Subcutaneous abdominal adipose tissue (tissue), 5 donors: ENCODE results near the gene GBX2.

Source experiments
- H3K27ac ChIP-seq: one replicate; pipeline ENCODE4 v1.7.0; 2013; ENCODE audit warnings: low read depth, mild to moderate bottlenecking, inconsistent platforms, low read length, moderate library complexity
- H3K27me3 ChIP-seq, 5 donors: one replicate each; pipeline ENCODE4 v1.7.0; 2013; ENCODE audit warnings: low read length in 5 of 5, inconsistent platforms in 1 of 5; ENCODE audit not compliant: control insufficient read depth in 5 of 5, insufficient read depth in 4 of 5
- H3K36me3 ChIP-seq, 5 donors: one replicate each; pipeline ENCODE4 v1.7.0; 2013; ENCODE audit warnings: low read length in 5 of 5; ENCODE audit not compliant: control insufficient read depth in 5 of 5, insufficient read depth in 5 of 5
- H3K4me1 ChIP-seq, 5 donors: one replicate each; pipeline ENCODE4 v1.7.0; 2013; ENCODE audit warnings: low read length in 5 of 5, mild to moderate bottlenecking in 3 of 5, moderate library complexity in 1 of 5; ENCODE audit not compliant: control insufficient read depth in 5 of 5, insufficient read depth in 5 of 5
- H3K4me3 ChIP-seq, 5 donors: one replicate each; pipeline ENCODE4 v1.7.0; 2013; ENCODE audit warnings: low read length in 5 of 5, low read depth in 1 of 5
- H3K9ac ChIP-seq, 5 donors: one replicate each; pipeline ENCODE4 v1.7.0; 2013; ENCODE audit warnings: low read length in 5 of 5, mild to moderate bottlenecking in 4 of 5, moderate library complexity in 3 of 5
- H3K9me3 ChIP-seq, 5 donors: one replicate each; pipeline ENCODE4 v1.7.0; 2013; ENCODE audit warnings: low read length in 5 of 5; ENCODE audit not compliant: control insufficient read depth in 5 of 5
- donor health status: healthy.
- donor health status: healthy.
- donor health status: healthy.
- donor health status: healthy.
- donor health status: healthy.

GBX2 gene

DNA sequence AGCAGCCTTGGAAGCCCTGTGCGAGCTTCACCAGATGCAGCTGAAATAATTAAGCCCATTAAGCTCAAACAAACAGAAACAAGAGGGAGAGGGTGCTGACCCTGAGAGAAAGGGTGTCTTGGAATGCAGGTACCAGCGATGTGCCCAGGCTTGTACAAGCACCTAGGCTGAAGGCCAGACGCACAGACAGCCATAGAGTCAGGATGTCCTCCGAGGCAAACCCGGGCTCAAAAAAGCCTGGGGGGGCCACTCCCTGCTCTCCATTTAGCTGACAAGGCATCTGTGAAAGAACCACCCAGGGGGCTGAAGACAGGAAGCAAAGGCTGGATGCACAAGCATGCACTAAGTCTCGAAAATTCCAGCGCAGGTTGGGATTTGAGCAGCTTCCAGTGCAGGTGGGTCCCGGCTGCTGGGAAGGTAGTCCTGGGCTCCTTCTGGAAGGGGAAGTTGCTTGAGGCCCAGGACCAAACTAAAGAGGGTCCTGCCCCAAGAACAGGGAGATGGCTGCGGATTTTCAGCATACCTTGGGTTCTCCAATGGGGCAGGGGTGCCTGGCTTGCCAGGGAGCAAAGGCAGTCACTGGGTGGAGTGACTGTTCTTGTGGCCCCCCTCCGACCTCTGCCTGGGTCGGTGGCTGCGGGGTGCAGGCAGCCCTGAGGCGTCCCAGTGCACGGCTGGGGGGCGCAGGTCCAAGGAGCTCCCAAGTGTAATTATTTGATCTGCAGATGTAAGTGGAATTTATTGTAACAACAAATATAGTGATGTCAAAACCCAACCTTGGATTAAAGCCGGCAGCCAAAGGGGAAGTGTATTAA is 5.9 kb downstream of the GBX2 start:
- Histone ChIP-seq H3K9me3 (no peaks in the 10 kb centered on the region), H3K27me3 (peaks cover 76 to 91% (median 83%) of the 10 kb centered on the region in 5 donors), H3K4me1 (peaks cover 0 to 40% (median 33%) of the 10 kb centered on the region in 5 donors), H3K9ac (no peak overlapping the region), H3K4me3 (no peak overlapping the region), H3K36me3 (no peaks in the 10 kb centered on the region), H3K27ac (no peak overlapping the region)

DNA sequence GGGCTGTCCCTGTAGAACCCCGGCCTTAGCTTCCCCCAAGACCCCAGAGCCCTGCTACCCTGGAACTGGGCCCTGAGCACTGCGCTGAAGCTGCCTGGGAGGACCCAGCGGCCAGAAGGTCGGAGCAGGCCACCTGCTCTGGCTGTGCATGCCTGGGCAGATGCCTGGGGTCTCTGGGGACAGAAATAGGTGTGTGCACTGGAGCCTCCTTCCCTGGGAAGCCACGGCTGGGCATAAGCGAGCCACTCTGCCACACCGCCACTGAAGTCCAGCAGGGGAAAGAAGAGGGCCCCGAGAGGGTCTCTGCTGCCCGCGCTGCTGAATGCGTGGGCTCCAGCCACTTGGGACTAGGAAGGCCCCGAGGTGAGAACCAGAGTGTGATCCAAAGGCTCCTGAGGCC is 6.7 kb downstream of the GBX2 start:
- no peaks in the 10 kb centered on the region for H3K36me3 ChIP-seq
- H3K27me3 ChIP-seq = peaks cover 70 to 86% (median 80%) of the 10 kb centered on the region in 5 donors
- H3K4me3 ChIP-seq = no peak overlapping the region
- H3K27ac ChIP-seq = no peak overlapping the region
- no peak overlapping the region for H3K9ac ChIP-seq
- H3K4me1 ChIP-seq = peaks cover 0 to 33% (median 26%) of the 10 kb centered on the region in 5 donors
- H3K9me3 ChIP-seq = no peaks in the 10 kb centered on the region

DNA sequence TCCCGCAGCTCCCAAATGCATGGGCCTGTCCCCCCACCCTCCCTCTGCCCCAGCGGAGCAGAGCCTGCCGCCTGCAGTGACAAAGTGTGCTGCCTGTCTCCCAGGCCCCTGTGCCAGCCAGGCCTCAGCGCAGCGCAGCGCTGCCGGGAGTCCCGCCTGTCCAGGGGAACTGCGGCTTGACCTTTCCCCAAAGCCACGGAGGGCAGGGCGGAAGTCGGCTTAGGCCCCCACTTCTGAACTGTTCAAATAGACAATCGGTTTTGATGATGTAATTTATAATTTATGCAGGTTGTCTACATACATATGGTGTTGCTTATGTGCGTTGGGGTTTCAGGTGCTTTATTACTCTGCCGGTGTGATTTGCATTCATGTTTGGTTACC is 7.1 kb downstream of the GBX2 start:
- Histone ChIP-seq H3K9ac (no peak overlapping the region), H3K27me3 (peaks cover 67 to 84% (median 78%) of the 10 kb centered on the region in 5 donors), H3K27ac (no peak overlapping the region), H3K4me3 (no peak overlapping the region), H3K36me3 (no peaks in the 10 kb centered on the region), H3K9me3 (no peaks in the 10 kb centered on the region), H3K4me1 (peaks cover 0 to 29% (median 22%) of the 10 kb centered on the region in 5 donors)

- Histone ChIP-seq H3K9me3 (no peaks in the 10 kb centered on the region), H3K4me3 (no peak overlapping the region), H3K27ac (no peak overlapping the region), H3K27me3 (peaks cover 62 to 78% (median 73%) of the 10 kb centered on the region in 5 donors), H3K4me1 (peaks cover 0 to 25% (median 20%) of the 10 kb centered on the region in 5 donors), H3K9ac (no peak overlapping the region), H3K36me3 (no peaks in the 10 kb centered on the region)
Observed at GRCh38 chr2:236160366-236161081, 7.7 kb downstream of the GBX2 start.

DNA sequence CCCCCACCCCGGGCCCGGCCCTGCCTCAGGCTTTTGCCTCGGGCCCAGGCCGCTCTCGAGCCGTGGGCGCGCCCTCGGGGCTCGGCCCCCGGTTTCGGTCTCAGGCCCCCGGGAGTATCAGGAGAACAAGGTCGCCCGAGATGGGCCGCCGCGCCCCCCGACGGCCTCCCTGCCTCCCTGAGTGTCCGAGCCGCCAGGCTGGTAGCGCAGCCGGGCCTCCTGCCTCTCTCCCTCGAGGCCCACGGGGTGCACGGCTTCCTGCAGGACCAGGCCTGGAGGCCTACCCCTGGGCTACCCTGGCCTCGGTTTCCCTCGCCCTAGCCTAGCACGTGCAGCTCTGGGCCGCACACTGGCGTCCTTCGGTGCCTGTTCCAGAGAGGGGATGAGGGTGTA is 8.4 kb downstream of the GBX2 start:
- no peak overlapping the region for H3K27ac ChIP-seq
- peaks cover 0 to 24% (median 18%) of the 10 kb centered on the region in 5 donors for H3K4me1 ChIP-seq
- no peaks in the 10 kb centered on the region for H3K36me3 ChIP-seq
- H3K9me3 ChIP-seq = no peaks in the 10 kb centered on the region
- H3K4me3 ChIP-seq = no peak overlapping the region
- H3K9ac ChIP-seq = no peak overlapping the region
- peaks cover 55 to 71% (median 66%) of the 10 kb centered on the region in 5 donors for H3K27me3 ChIP-seq

GRCh38 chr2:236158969-236159777 is 9.0 kb downstream of the GBX2 start:
- no peak overlapping the region for H3K4me3 ChIP-seq

DNA sequence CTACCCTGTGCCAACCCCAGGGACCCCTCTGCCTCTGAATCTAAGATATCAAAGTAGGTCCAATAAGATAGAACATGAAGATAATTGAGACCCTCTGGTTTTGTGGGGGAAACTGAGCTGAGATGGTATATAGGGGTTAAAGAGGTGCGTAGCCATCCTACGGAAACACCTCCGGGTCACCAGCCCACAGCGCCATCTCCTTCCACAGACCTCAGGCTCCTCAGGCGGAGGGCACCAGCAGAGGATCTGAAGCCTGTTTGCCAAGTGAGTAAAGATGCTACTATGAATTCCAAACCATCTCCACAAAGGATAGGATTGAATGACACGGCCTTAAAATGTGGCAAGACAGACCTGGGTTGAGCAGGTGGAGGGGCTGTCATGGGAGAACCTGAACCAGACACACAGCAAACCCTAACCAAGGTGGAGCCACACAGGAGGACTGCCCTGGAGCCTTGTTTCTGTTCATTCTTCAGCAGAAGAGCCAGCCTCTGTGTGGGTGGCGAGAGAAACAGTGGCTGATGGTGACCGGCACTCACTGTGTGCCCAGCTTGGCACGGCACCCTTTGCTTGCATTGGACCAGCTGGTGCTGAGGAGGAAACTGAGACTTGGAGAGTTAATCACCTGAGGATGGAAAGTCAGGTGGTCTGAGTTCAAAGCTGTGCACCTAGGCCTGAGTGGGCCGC is 10.2 kb downstream of the GBX2 start:
- H3K4me1 ChIP-seq = peaks cover 0 to 6% (median 1%) of the 10 kb centered on the region in 5 donors
- no peak overlapping the region for H3K27ac ChIP-seq
- peaks cover 40 to 53% (median 48%) of the 10 kb centered on the region in 5 donors for H3K27me3 ChIP-seq
- H3K9ac ChIP-seq = no peak overlapping the region
- no peak overlapping the region for H3K4me3 ChIP-seq
- peaks cover 0 to 7% (median 5%) of the 10 kb centered on the region in 5 donors for H3K9me3 ChIP-seq
- no peaks in the 10 kb centered on the region for H3K36me3 ChIP-seq

More at GRCh38 chr2:236158969-236159777, 9.0 kb downstream of the GBX2 start:
- Histone ChIP-seq H3K9me3 (no peaks in the 10 kb centered on the region), H3K27ac (no peak overlapping the region), H3K27me3 (peaks cover 49 to 65% (median 60%) of the 10 kb centered on the region in 5 donors), H3K4me1 (peaks cover 0 to 18% (median 12%) of the 10 kb centered on the region in 5 donors), H3K9ac (no peak overlapping the region), H3K36me3 (no peaks in the 10 kb centered on the region)

- Histone ChIP-seq H3K4me1 (peaks cover 0 to 5% (median 0%) of the 10 kb centered on the region in 5 donors), H3K27ac (no peak overlapping the region), H3K9me3 (peaks cover 0 to 11% (median 9%) of the 10 kb centered on the region in 5 donors), H3K4me3 (no peak overlapping the region), H3K9ac (no peak overlapping the region), H3K27me3 (peaks cover 38 to 47% (median 43%) of the 10 kb centered on the region in 5 donors), H3K36me3 (no peaks in the 10 kb centered on the region)
Observed at GRCh38 chr2:236157366-236157765, 10.8 kb downstream of the GBX2 start.

GRCh38 chr2:236156860-236157194 is 11.4 kb downstream of the GBX2 start:
- Histone ChIP-seq H3K36me3 (no peaks in the 10 kb centered on the region), H3K4me3 (no peak overlapping the region), H3K4me1 (peaks cover 0 to 5% (median 0%) of the 10 kb centered on the region in 5 donors), H3K9me3 (peaks cover 0 to 14% (median 11%) of the 10 kb centered on the region in 5 donors), H3K27ac (no peak overlapping the region), H3K27me3 (peaks cover 32 to 41% (median 37%) of the 10 kb centered on the region in 5 donors), H3K9ac (no peak overlapping the region)
